Spinal cord (tissue), 10 donors: ENCODE results near the gene ESYT2. TPM values are rescaled to one million over a fixed set of nuclear protein-coding genes. Genes with fewer than 3 reads are reported as not detected.
"Not testable (repeated sequence)": the region's sequence is repeated elsewhere in the genome, so short reads cannot be mapped to it uniquely, and the experiment has no call there.

Source experiments
- DNase-seq, 6 donors: peaks; one replicate each; pipeline versions ENCODE4 v3.0.0 to v3.0.0-alpha.2; 2013 to 2015; ENCODE audit warnings: low spot score in 6 of 6, low read depth in 4 of 6
- H3K27ac ChIP-seq: one replicate; pipeline ENCODE4 v1.5.1; 2013; ENCODE audit warnings: low read depth, low read length, control low read depth
- H3K27me3 ChIP-seq: one replicate; pipeline ENCODE4 v1.6.1; 2013; ENCODE audit warnings: low read length; ENCODE audit not compliant: control insufficient read depth, insufficient read depth
- H3K36me3 ChIP-seq: one replicate; pipeline ENCODE4 v1.6.1; 2013; ENCODE audit warnings: low read length; ENCODE audit not compliant: control insufficient read depth, insufficient read depth
- H3K4me1 ChIP-seq: one replicate; pipeline ENCODE4 v1.6.1; 2013; ENCODE audit warnings: low read length; ENCODE audit not compliant: control insufficient read depth, insufficient read depth
- H3K4me3 ChIP-seq: one replicate; pipeline ENCODE4 v1.5.1; 2013; ENCODE audit warnings: low read depth, low read length, control low read depth
- H3K9me3 ChIP-seq: one replicate; pipeline ENCODE4 v1.6.1; 2013; ENCODE audit warnings: low read length; ENCODE audit not compliant: control insufficient read depth, insufficient read depth
- WGBS: methylation state at CpG from one replicate; pipeline ENCODE4 v1.1.5; 2013; ENCODE audit warnings: missing lambda C conversion rate; ENCODE audit not compliant: insufficient coverage; 5-methylcytosine and 5-hydroxymethylcytosine counted together
- long read RNA-seq, 4 donors: transcript quantifications; one replicate each; lab custom pipeline, GENCODE V29; 2026
- polyA plus RNA-seq, 2 donors: library from polyadenylated mRNA; unstranded; fragments of 120-200 nt; gene quantifications; one replicate each; pipeline ENCODE4 v1.2.1, GENCODE V29; 2013; ENCODE audit not compliant: insufficient read length in 2 of 2
- total RNA-seq, 2 donors: library from RNA; depleted of rRNA in 1 of 2; stranded (reverse); fragments of 120-200 nt in 1 of 2; fragments of >200 nt in 1 of 2; gene quantifications; one replicate each; pipeline versions ENCODE4 v1.2.3 to v1.2.4, GENCODE V29; 2013 to 2014
- donor health status: healthy.

The ESYT2 gene
- 10 to 100 TPM; 69.6 to 73.9 TPM for total RNA-seq
- 10 to 100 TPM; 28.0 to 34.3 TPM for polyA plus RNA-seq
- long read RNA-seq, donor 1, full-length matches to known transcripts = 8 of 8 reads
- long read RNA-seq, donor 1, partial matches to known transcripts = 0 of 8 reads
- long read RNA-seq, donor 1, other reads (novel, unspliced or antisense) = 0 of 8 reads
- long read RNA-seq, donor 2 = 0 reads
- long read RNA-seq, donor 3, full-length matches to known transcripts = 1 of 1 reads
- long read RNA-seq, donor 3, partial matches to known transcripts = 0 of 1 reads
- long read RNA-seq, donor 3, other reads (novel, unspliced or antisense) = 0 of 1 reads
- long read RNA-seq, donor 4, partial matches to known transcripts = 167 of 167 reads
- long read RNA-seq, donor 4, other reads (novel, unspliced or antisense) = 0 of 167 reads

- peaks cover 6% of the 10 kb centered on the region for H3K4me1 ChIP-seq
- peak; percentile 90 to 99 (median 95) for DNase-seq
- under 1% methylated on average over 120 of the region's 120 CpGs for WGBS
- H3K9me3 ChIP-seq = no peaks in the 10 kb centered on the region
- no peaks in the 10 kb centered on the region for H3K36me3 ChIP-seq
- H3K27me3 ChIP-seq = no peaks in the 10 kb centered on the region
- peak within 1 kb of the TSS; percentile 61 for H3K4me3 ChIP-seq
- peak within 1 kb of the TSS; percentile 91 for H3K27ac ChIP-seq
Measured at GRCh38 chr7:158829342-158830210, at the start of gene ESYT2. Gene ESYT2, minus strand, starts transcription at chr7:158829509. Its CDS starts 91 bp downstream, at chr7:158829418.

GRCh38 chr7:158878151-158879079 lies 49.1 kb upstream of the ESYT2 start:
- H3K27ac ChIP-seq, DNase-seq, H3K9me3 ChIP-seq, H3K4me3 ChIP-seq, H3K27me3 ChIP-seq, H3K4me1 ChIP-seq: not testable (repeated sequence)
- 90% methylated on average over 41 of the region's 41 CpGs for WGBS
- H3K36me3 ChIP-seq = peaks cover 75% of the 10 kb centered on the region

GRCh38 chr7:158876984-158877383 lies 47.7 kb upstream of the ESYT2 start:
- DNase-seq = no peak
- Histone ChIP-seq H3K9me3 (no peaks in the 10 kb centered on the region), H3K27ac (no peak overlapping the region), H3K27me3 (no peaks in the 10 kb centered on the region), H3K4me3 (no peak overlapping the region), H3K36me3 (peaks cover 72% of the 10 kb centered on the region), H3K4me1 (no peaks in the 10 kb centered on the region)
- 97% methylated on average over 18 of the region's 23 CpGs for WGBS

- Histone ChIP-seq H3K4me3 (no peak overlapping the region), H3K27ac (no peak overlapping the region), H3K36me3 (peaks cover 46% of the 10 kb centered on the region), H3K4me1 (peaks cover 12% of the 10 kb centered on the region), H3K9me3 (no peaks in the 10 kb centered on the region), H3K27me3 (no peaks in the 10 kb centered on the region)
- no peak for DNase-seq
- 89% methylated on average over 5 of the region's 9 CpGs for WGBS
Measured at GRCh38 chr7:158869876-158870275, 40.6 kb upstream of the ESYT2 start.

GRCh38 chr7:158868764-158869410 lies 39.6 kb upstream of the ESYT2 start:
- H3K27me3 ChIP-seq = no peaks in the 10 kb centered on the region
- H3K36me3 ChIP-seq = peaks cover 39% of the 10 kb centered on the region
- peaks cover 20% of the 10 kb centered on the region for H3K4me1 ChIP-seq
- no peak overlapping the region for H3K27ac ChIP-seq
- no peak overlapping the region for H3K4me3 ChIP-seq
- H3K9me3 ChIP-seq = no peaks in the 10 kb centered on the region
- DNase-seq = peak in 1 of 6 donors; percentile 82
- 81% methylated on average over 7 of the region's 7 CpGs for whole genome bisulfite sequencing

- Histone ChIP-seq H3K9me3 (no peaks in the 10 kb centered on the region), H3K27ac (no peak overlapping the region), H3K4me3 (no peak overlapping the region), H3K27me3 (no peaks in the 10 kb centered on the region), H3K36me3 (peaks cover 30% of the 10 kb centered on the region), H3K4me1 (peaks cover 20% of the 10 kb centered on the region)
- WGBS = 94% methylated on average over 26 of the region's 30 CpGs
- DNase-seq = no peak
Measured at GRCh38 chr7:158867214-158867984, 38.1 kb upstream of the ESYT2 start.

- no peak for DNase-seq
- Histone ChIP-seq H3K36me3 (peaks cover 16% of the 10 kb centered on the region), H3K27ac (no peak overlapping the region), H3K27me3 (no peaks in the 10 kb centered on the region), H3K9me3 (no peaks in the 10 kb centered on the region), H3K4me1 (peaks cover 20% of the 10 kb centered on the region), H3K4me3 (no peak overlapping the region)
- 98% methylated on average over 3 of the region's 4 CpGs for WGBS
Measured at GRCh38 chr7:158865977-158866376, 36.7 kb upstream of the ESYT2 start.

GRCh38 chr7:158865462-158865922 lies 36.2 kb upstream of the ESYT2 start:
- H3K27me3 ChIP-seq = no peaks in the 10 kb centered on the region
- no peak overlapping the region for H3K27ac ChIP-seq
- H3K4me1 ChIP-seq = peaks cover 20% of the 10 kb centered on the region
- WGBS = 45% methylated on average over 5 of the region's 7 CpGs
- no peak for DNase-seq
- H3K4me3 ChIP-seq = no peak overlapping the region
- H3K36me3 ChIP-seq = peaks cover 13% of the 10 kb centered on the region
- H3K9me3 ChIP-seq = no peaks in the 10 kb centered on the region
